ENCODE results near the gene NEIL1. TPM values are rescaled to one million over a fixed set of nuclear protein-coding genes. Genes with fewer than 3 reads are reported as not detected.
"Not testable (repeated sequence)": the region's sequence is repeated elsewhere in the genome, so short reads cannot be mapped to it uniquely, and the experiment has no call there.

NEIL1 gene
- total RNA-seq, 1 donor from 2014 or later, result 8.2 TPM

GRCh38 chr15:75348562-75349350, 1.9 kb downstream of the NEIL1 start:
- intact Hi-C loops (cut with micrococcal nuclease), result no loop called here
- Histone ChIP-seq H3K4me1 (peaks cover 32% of the 10 kb centered on the region), H3K36me3 (no peaks in the 10 kb centered on the region), H3K9me3 (replicated peaks) (no peaks in the 10 kb centered on the region), H3K27me3 (ENCODE audit: low read depth) (no peaks in the 10 kb centered on the region), H3K27ac (replicated peaks) (peak overlapping the region; percentile 79), H3K4me3 (peak overlapping the region; percentile 88)
- no peak for DNase-seq
- TF ChIP-seq CTCF (IDR thresholded peaks at IDR 0.05; ENCODE audit: borderline replicate concordance), result no peak

DNA sequence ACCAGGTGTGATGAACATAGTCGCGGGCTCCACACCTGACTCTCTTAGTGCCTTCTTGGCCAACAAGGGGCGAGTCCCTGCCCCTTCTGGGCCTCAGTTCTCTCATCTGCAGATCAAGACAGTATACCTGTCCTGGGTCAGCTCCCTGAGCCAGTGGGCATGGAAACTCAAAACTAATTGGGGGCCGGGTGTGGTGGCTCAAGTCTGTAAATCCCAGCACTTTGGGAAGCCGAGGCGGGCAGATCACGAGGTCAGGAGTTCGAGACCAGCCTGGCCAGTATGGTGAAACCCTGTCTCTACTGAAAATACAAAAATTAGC, 2.5 kb downstream of the NEIL1 start:
- DNase-seq; H3K4me3 ChIP-seq; H3K27ac ChIP-seq (replicated peaks); H3K36me3 ChIP-seq; H3K27me3 ChIP-seq (ENCODE audit: low read depth); intact Hi-C loops (cut with micrococcal nuclease); H3K9me3 ChIP-seq (replicated peaks): not testable (repeated sequence)
- H3K4me1 ChIP-seq, result peaks cover 32% of the 10 kb centered on the region

DNA sequence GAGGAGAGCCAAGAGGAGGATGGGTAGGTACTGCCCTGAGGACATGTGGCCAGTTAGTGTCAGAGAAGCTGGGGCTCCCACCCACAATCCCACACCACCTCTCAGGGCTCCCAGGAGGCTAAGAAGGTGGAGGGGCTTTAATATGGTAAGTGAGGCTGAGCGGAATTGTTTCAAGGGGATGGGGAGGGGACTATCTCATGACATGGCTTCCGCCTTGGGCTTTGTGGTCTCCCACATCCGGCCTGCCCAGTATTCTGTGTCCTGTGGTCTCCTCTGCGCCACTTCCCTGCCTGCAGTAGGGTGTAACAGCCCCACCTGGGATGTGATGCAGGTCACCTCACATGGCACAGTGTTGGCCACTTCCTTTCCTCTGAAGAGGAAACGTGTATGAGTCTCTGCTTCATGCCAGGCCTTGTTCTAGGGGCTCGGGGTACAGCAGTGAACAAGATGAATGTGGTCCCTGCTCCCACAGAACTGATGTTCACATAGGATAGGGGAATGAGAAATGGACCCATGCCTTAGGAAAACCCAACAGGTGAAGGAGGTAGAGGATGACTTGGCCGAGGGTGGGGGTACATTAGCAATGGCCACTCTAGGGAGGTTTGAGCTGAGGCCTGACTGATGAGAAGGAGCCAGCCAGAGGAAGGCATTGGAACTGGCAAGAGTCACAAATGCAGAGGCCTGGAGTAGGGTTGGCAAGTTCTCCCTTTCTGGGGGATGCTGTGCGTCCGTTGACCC, 3.2 kb downstream of the NEIL1 start:
- Histone ChIP-seq H3K4me3 (no peak overlapping the region), H3K36me3 (peaks cover 3% of the 10 kb centered on the region), H3K9me3 (replicated peaks) (no peaks in the 10 kb centered on the region), H3K27ac (replicated peaks) (no peak overlapping the region), H3K27me3 (ENCODE audit: low read depth) (no peaks in the 10 kb centered on the region), H3K4me1 (peaks cover 32% of the 10 kb centered on the region)
- intact Hi-C loops (cut with micrococcal nuclease), result no loop called here
- TF ChIP-seq CTCF (IDR thresholded peaks at IDR 0.05; ENCODE audit: borderline replicate concordance), result no peak
- DNase-seq, result no peak

DNA sequence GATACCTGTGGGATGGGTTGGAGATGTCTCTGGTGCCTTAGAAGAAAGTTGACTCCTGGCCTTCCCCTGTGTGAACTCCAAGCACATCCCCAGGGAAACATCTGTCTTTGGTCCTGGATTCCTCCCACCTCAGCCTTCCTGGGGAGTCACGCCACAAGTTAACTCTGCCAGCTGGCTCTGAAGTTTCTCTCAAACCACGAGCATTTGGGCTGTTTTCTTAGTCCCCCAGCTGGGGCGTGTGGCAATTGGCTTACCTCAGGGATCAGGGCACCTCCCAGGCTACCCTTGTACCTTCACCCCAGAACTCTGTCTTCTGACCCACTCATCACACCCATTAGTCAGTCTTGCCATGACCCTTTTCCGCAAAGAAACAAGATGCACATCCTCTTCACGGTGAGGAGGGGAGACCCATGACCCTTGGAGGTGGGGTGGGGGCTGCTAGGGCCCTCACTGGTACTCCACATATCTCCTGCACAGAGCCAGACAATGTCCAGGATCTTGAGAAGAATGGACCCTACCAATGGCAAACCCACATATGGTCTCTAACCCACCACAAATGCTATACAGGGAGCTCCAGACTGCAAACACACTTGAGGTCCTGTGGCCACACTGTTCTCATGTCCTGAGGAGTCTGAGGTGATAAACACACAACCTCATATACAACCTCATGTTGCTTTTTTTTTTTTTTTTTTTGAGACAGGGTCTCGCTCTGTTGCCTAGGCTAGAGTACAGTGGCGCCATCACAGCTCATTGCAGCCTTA, 3.9 kb downstream of the NEIL1 start:
- Histone ChIP-seq H3K4me3 (no peak overlapping the region), H3K4me1 (peaks cover 32% of the 10 kb centered on the region), H3K27ac (replicated peaks) (no peak overlapping the region), H3K36me3 (peaks cover 11% of the 10 kb centered on the region), H3K27me3 (ENCODE audit: low read depth) (no peaks in the 10 kb centered on the region), H3K9me3 (replicated peaks) (no peaks in the 10 kb centered on the region)
- DNase-seq, result no peak
- intact Hi-C loops (cut with micrococcal nuclease), result no loop called here
- no peak for TF ChIP-seq CTCF (IDR thresholded peaks at IDR 0.05; ENCODE audit: borderline replicate concordance)

DNA sequence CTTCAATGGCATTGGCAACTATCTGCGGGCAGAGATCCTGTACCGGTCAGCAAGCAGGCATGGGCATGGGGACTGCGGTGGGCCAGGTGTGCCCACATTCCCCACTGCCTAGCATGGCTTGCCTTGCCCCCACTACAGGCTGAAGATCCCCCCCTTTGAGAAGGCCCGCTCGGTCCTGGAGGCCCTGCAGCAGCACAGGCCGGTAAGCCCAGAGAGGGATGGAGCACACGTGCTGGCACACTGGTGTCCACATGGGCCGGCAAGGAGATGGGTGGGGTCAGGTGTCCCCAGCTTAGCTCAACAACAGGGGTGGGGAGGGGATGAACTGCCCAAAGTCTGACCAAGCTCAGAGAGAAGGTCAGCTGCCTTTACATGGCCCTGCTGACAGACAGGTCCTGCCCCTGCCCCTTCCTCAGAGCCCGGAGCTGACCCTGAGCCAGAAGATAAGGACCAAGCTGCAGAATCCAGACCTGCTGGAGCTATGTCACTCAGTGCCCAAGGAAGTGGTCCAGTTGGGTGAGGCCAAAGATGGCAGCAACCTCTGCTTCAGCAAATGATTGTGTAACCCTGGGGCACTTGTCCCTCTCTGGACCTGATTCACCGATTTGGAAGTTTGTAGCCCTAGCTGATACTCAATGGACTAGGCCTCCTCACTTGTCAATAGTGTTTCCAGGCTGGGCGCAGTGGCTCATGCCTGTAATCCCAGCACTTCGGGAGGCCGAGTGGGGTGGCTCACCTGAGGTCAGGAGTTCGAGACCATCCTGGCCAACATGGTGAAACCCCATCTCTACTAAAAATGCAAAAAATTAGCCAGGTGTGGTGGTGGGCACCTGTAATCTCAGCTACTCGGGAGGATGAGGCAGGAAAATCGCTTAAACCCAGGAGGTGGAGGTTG, 5.6 kb downstream of the NEIL1 start:
- TF ChIP-seq CTCF (IDR thresholded peaks at IDR 0.05; ENCODE audit: borderline replicate concordance), result no peak
- no peak overlapping the region for H3K27ac ChIP-seq (replicated peaks)
- H3K4me1 ChIP-seq, result peaks cover 18% of the 10 kb centered on the region
- intact Hi-C loops (cut with micrococcal nuclease), result no loop called here
- DNase-seq, result no peak
- no peaks in the 10 kb centered on the region for H3K27me3 ChIP-seq (ENCODE audit: low read depth)
- H3K4me3 ChIP-seq, result no peak overlapping the region
- H3K36me3 ChIP-seq, result peaks cover 27% of the 10 kb centered on the region
- H3K9me3 ChIP-seq (replicated peaks), result no peaks in the 10 kb centered on the region

Measured in left ventricle myocardium inferior (tissue), 1 donor.